HS-27A (cell line): Measurements from ENCODE around the gene PTPN4.
A peak's percentile ranks its signal among the peaks of the same experiment; 100 is the strongest.

Experiments
- DNase-seq: peaks from one replicate; pipeline ENCODE4 v3.0.0-alpha.2; 2012; ENCODE audit warnings: low read depth, missing footprints

Gene PTPN4

GRCh38 chr2:119759451-119760236, at the start of gene PTPN4:
Gene PTPN4, plus strand, starts transcription at chr2:119759922. Its CDS starts 49,932 bp downstream, at chr2:119809854.
- peak; percentile 97 for DNase-seq

- DNase-seq, result no peak
Observed at GRCh38 chr2:119710281-119710680, 49.4 kb upstream of the PTPN4 start.

- no peak for DNase-seq
Observed at GRCh38 chr2:119711352-119711751, 48.4 kb upstream of the PTPN4 start.

GRCh38 chr2:119712571-119712970, 47.2 kb upstream of the PTPN4 start:
- no peak for DNase-seq

- no peak for DNase-seq
Observed at GRCh38 chr2:119713819-119714490, 45.8 kb upstream of the PTPN4 start.

- DNase-seq, result no peak
Observed at GRCh38 chr2:119715409-119716283, 44.1 kb upstream of the PTPN4 start.

- no peak for DNase-seq
Observed at GRCh38 chr2:119716284-119716672, 43.4 kb upstream of the PTPN4 start.

- no peak for DNase-seq
Observed at GRCh38 chr2:119718501-119719260, 41.0 kb upstream of the PTPN4 start.

- DNase-seq, result no peak
Observed at GRCh38 chr2:119719261-119719627, 40.5 kb upstream of the PTPN4 start.

- no peak for DNase-seq
Observed at GRCh38 chr2:119721043-119721442, 38.7 kb upstream of the PTPN4 start.

- DNase-seq, result no peak
Observed at GRCh38 chr2:119721462-119721861, 38.3 kb upstream of the PTPN4 start.

GRCh38 chr2:119721904-119722303, 37.8 kb upstream of the PTPN4 start:
- no peak for DNase-seq

- no peak for DNase-seq
Observed at GRCh38 chr2:119723186-119723585, 36.5 kb upstream of the PTPN4 start.

GRCh38 chr2:119723784-119724467, 35.8 kb upstream of the PTPN4 start:
- no peak for DNase-seq

GRCh38 chr2:119724656-119725485, 34.9 kb upstream of the PTPN4 start:
- DNase-seq, result no peak

GRCh38 chr2:119727493-119727892, 32.2 kb upstream of the PTPN4 start:
- DNase-seq, result no peak

GRCh38 chr2:119728421-119728820, 31.3 kb upstream of the PTPN4 start:
- DNase-seq, result no peak

- no peak for DNase-seq
Observed at GRCh38 chr2:119730671-119731177, 29.0 kb upstream of the PTPN4 start.

- no peak for DNase-seq
Observed at GRCh38 chr2:119731983-119732382, 27.7 kb upstream of the PTPN4 start.

- DNase-seq, result no peak
Observed at GRCh38 chr2:119732601-119733164, 27.0 kb upstream of the PTPN4 start.
